DMS 273 treated with DMSO at 0.1 percent for 48 hours (cell line): ENCODE measurements around the gene CEBPA.
A peak's percentile ranks its signal among the peaks of the same experiment; 100 is the strongest.

Experiments used
- DNase-seq: peaks from one replicate; lab custom pipeline; 2025; lab: John Stamatoyannopoulos, UW

The CEBPA gene

GRCh38 chr19:33302175-33302973, at the start of gene CEBPA:
TSS of gene CEBPA (minus strand) at chr19:33302534. CDS start at chr19:33302414, 120 bp downstream.
- peak; percentile 41 for DNase-seq

DNA sequence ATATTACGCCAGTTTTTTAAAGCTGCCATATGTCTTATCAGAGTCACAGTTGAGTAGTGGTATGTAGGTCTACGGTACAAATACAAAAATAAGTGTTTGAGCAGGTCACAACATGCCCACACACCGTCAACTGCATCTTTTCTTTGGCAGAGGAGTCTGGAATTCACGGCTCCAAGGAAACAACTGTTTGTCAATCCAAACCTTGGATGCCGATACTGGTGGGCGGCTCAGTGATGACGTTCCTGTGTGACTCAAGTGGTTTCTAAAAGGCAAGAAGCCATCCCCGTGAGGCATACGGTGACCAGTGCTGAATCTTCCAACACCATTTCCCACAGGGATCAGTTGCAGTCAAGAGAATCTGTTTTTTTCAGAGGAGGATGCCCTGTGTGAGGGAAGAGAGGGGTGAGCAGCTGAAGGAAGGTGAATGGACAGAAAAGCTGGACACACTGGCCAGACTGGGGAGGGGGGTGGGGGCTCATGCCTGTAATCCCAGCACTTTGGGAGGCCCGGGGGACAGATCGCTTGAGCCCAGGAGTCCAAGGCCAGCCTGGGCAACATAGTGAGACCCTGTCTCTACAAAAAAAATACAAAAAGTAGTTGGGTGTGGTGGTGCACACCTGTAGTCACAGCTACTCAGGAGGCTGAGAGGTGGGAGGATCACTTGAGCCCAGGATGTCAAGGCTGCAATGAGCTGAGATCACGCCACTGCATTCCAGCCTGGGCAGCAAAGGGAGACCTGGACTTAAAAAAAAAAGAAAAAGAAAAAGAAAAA, 48.4 kb upstream of the CEBPA start:
- no peak for DNase-seq

DNA sequence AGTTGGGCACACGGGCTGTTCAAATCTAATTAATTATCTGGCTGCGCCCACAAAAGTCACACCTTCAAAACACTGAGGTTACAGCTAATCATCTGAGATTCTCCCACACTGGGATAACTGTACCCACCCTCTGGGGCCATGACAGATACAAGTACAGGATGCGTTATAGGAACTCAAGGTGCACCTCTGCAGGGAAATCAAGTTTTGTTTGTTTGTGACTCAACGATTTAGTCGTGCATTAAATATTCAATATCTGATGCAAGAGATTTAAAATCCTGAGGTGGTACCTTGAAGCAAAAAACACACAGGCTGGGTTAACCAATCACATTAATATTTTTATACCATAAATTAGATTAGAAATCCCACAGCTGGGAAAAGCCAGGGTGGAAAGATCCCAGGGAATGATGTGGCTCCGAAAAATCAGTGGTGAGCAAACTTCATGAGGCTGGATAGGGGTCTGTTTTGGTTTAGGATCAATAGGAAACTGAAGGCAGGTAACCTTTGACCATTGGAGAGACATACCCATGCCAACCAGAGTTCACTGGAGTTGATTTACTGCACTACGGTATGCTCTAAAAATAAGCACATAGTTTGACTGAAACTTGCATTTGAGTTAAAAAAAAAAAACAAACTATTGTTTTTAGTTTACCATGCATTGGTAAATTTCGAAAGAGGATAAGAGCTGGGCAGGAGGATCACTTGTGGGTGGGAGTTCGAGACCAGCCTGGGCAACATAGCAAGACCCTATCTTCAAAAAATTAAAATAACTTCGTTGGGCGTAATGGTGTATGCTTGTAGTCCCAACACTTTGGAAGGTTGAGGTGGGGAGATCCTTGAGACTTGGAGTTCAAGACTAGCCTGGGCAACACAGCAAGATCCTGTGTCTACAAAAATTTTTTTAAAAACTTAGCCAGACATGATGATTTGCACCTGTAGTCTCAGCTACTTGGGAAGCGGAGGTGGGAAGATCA, 47.3 kb upstream of the CEBPA start:
- DNase-seq = no peak

- no peak for DNase-seq
Observed at GRCh38 chr19:33348301-33349010, 46.1 kb upstream of the CEBPA start.

DNA sequence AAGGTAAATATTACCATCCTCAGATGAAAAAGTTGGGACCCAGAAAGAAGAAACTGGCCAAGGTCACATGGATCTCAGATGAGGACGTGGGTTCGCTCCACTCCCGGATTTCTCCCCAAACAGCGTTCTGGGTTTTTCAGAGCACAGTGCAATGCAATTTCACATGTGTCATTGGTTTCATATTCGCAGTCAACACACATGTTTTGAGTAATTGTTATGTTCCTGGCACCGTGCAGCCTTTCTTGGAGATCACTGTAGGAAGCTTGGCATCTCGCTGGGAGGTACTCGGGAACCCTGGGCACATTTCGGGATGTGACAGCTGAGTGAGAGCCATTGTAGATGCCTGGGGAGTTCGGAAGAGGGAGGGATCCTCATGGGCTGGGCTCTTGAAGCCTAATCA, 45.0 kb upstream of the CEBPA start:
- no peak for DNase-seq

DNA sequence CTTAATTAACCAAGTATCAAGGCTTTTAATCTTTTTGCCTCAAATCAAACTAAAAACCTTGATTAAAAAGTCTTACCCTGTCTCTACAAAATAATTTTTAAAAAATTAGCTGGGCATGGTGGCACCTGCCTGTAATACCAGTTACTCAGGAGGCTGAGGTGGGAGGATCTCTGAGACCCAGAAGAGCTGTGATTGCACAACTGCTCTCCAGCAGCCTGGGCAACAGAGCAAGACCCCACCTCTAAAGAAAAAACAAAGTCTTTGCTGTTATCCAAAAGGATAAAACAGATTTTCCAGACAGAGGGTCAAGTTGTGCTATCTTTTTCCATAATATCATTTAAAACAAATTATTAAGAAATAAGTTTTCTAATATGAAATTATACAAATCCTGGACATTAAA, 44.3 kb upstream of the CEBPA start:
- no peak for DNase-seq

DNA sequence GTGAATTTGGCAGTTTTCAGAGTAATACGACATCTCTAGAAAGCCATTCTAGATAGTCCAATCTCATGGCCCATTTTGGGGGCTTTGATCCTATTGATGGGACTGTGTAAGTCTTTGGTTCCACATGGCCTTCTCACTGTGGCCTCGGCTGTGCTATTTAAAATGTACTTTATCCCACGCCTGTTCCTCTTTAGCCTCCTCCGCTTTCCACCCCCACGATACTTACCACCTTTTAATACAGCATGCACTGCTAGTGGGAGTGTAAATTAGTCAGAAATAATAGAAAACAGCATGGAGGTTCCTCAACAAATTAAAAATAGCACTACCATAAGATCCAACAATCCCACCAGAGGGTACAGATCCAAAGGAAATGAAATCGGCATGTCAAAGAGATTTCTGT, 42.8 kb upstream of the CEBPA start:
- DNase-seq = no peak

GRCh38 chr19:33344573-33344925, 42.2 kb upstream of the CEBPA start:
- no peak for DNase-seq

DNA sequence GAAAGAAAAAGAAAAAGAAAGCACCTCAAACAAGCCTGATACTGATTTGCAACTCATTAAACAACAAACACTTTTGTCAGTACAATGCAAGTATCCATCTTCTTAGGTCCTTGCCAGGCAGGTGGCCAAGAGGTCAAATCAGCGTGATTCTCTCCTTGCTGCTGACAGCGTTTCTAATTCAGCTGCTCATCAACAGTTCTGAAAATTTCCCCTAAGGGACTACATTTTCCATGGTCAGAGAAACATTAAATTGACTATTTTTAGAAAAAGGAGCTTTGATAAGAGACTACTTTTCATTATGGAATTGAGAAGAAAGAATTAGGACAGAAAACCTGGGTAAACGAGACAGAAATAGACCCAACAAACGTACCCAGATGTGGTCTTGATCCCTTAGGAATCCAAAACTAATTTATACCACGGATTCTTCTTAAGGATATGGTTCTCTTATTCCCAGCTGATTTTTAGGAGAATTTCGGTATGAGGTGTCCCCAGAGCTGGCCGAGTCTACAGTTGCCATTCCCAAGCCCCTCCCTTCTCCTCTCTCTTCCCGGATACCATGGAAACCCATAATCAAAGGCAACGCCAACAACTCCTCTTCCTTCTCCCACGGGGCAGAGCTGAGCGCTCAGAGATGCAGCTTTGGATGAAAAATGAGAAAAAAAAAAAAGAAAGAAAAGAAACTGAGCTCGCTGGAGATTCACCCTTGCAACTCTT, 41.7 kb upstream of the CEBPA start:
- DNase-seq = no peak

GRCh38 chr19:33343301-33343700, 41.0 kb upstream of the CEBPA start:
- no peak for DNase-seq

- no peak for DNase-seq
Observed at GRCh38 chr19:33340991-33341390, 38.7 kb upstream of the CEBPA start.

DNA sequence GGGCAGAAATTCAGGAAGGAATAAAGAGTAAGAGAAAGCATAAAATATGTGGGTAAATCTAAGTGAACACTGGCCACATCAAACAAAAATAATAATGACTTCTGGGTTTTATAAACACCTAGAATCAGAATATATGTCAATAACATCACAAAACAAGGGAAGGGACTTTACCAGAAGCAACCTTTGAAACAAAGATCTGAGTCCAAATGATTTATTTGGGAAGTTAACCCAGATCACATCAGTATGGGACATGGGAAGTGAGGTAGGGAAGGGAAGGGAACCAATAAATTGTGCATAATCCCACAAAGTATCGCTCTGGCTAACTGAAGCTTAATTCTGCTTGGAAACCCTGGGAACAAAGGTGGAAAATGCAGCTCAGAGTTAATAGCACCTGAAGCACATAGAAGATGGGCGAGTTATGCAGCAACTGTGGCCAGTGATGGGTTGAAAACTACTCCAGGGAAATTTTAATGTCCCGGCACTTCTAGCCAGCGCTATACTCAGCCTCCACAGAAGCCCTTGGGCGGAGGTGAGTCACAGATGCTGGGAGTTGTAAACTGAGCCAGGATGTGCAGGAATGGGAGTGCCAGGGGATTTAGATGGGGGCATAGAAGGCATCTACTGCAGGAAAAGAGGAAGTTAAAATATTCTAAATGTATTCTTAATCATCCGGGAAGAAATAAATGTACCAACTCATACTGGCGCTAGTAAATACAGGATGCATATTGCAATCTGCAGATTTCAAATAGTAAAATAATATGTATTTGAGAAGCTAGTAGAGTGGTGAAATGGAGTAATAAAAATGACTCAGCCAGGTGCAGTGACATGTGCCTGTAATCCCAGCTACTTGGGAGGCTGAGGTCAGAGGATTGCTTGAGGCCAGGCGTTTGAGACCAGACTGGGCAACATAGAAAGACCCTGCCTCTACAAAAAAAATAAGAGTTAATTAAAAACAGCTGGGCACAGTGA, 37.0 kb upstream of the CEBPA start:
- DNase-seq = no peak

DNA sequence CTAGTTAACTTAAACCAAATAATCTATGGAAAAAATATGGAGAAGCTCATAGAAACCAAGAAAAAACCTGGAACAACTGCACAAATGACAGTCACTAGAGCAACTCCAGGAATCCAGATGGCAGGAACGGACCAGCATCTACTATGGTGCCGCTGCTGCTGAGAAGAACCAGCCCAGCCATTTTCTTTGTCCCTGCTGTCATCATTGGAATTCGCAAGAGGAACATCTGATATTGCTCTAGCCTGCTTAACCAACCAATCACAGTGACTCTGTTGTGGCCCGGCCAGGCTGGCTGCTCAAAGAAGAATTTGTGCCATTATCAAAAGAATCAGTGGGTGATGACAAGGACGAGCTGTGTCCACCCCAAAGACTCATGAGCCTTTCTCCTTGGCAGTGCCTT, 33.1 kb upstream of the CEBPA start:
- no peak for DNase-seq

DNA sequence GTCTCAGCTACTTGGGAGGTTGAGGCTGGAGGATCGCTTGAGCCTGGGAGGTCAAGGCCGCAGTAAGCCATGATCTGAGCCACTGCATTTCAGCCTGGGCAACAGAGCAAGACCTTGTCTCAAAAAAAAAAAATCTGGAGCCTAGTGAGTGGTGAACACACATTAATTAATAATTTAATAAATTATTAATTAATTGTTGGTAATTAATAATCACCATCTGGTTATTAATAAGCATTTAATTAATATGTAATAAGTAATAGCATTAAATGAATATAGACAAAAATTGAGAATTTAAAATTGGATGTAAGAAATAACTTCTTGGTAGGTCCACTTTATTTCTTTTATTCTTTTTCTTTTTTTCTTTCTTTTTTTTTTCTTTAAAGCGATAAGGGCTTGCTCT, 31.9 kb upstream of the CEBPA start:
- no peak for DNase-seq

DNA sequence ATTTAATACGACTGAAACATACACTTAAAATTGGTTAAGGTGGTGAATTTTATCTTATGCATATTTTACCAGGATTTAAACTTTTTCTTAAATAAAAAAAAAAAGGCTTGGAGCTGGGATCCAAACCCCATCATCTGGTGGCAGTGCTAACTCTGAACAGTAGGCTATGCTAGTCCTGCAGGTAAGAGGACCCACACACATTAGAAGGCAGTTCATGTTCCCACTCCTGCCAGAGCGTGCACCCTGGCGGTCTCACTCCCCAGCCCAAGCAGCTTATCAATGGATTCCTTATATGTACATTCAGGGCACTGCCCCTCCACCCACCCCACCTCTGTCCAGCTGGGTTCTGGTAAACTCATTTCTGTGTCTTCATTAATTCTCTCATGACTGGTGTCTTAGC, 31.3 kb upstream of the CEBPA start:
- no peak for DNase-seq

DNA sequence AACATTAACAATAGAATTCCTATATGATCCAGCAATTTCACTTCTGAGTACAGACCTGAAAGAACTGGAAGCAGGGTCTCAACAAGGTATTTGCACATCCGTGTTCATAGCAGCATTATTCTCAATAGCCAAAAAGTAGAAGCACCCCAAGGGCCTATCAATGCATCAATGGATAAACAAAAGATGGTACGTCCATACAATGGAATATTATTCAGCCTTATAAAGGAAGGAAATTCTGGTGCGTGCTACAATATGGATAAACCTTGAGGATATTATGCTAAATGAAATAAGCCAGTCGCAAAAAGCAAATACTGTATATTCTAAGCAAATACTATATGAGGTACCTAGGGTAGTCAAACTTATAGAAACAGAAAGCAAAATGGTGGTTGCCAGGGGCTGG, 30.8 kb upstream of the CEBPA start:
- DNase-seq = no peak

GRCh38 chr19:33332248-33332647, 29.9 kb upstream of the CEBPA start:
- no peak for DNase-seq

DNA sequence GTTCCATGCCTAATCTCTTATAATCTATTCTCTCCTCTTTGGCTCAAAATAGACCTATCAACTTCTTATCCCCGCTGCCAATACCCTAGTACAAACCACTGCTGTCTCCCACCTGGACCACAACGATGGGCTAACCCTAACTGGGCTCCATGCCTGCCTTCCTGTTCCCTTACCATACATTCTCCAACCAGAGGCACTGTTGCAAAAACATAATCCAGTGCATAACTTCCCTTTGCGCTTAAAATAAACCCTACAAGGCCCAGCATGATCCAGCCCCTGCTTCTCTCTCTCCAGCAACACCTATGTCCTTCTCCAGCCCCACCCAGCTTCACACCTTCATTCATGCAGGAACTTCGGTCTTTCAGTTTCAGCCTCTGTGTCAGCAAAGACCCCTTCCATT, 27.4 kb upstream of the CEBPA start:
- DNase-seq = no peak

- no peak for DNase-seq
Observed at GRCh38 chr19:33329060-33329459, 26.7 kb upstream of the CEBPA start.

- no peak for DNase-seq
Observed at GRCh38 chr19:33325920-33326319, 23.6 kb upstream of the CEBPA start.
